GM18505 (cell line): ENCODE results near the gene YARS1.

Experiments used
- ATAC-seq: cut with Tn5 transposase; IDR thresholded peaks from one replicate; pipeline ENCODE4 v1.9.1; 2021; ENCODE audit not compliant: unreplicated experiment
- POLR2A ChIP-seq: IDR thresholded peaks from 4 replicates; pipeline ENCODE4 v1.6.1; 2011; ENCODE audit warnings: borderline replicate concordance; ENCODE audit not compliant: insufficient read depth, insufficient read length; ENCODE audit errors: extremely low read depth

Gene YARS1

DNA sequence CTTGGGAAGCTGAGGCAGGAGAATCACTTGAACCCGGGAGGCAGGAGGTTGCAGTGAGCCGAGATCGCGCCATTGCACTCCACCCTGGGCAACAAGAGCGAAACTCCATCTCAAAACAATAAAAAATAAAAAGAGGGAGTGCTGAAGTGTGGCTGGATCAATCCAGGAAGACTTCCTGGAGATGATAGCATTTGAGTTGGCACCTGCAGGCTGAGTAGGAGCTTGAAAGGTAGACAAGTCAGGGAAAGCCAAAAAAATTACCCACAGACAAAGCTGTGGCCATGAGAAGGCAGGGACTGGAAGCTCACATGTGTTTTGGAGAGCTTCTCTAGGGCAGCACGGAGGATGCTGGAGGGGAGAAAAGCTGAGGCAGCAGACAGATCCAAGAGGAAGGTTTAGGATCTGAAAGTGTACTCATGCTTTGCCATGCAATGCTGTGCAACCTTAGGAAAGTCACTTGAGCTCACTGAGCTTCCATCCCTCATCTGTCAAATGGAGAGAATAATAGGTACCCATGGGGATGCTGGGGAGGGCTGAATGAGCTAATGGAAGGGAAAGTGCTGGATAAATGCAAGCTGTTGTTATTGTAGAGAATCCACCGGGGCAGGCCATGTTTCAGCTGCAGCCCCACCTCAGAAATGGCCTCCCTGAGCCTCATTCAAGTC lies 88.6 kb downstream of the YARS1 start:
- TF ChIP-seq POLR2A = no peak
- ATAC-seq = no peak

DNA sequence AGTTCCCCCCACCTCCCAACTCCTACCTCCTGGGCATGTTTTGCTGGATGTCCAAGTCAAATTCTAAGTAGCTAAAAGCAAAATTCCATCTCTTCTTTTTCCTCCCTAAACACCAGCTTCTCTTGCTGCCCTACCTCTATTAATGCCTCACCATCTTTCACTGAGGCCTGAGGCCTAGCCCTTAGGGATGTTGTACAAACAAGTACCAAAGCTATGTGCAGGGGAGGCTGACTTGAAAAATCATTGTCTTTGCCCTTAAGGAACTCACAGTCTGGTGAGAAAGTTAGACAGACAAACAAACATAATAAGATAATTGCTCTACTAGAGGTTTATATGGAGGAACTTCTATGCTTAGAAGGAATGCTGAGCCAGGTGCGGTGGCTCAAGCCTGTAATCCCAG lies 89.3 kb downstream of the YARS1 start:
- ATAC-seq = no peak
- no peak for TF ChIP-seq POLR2A

DNA sequence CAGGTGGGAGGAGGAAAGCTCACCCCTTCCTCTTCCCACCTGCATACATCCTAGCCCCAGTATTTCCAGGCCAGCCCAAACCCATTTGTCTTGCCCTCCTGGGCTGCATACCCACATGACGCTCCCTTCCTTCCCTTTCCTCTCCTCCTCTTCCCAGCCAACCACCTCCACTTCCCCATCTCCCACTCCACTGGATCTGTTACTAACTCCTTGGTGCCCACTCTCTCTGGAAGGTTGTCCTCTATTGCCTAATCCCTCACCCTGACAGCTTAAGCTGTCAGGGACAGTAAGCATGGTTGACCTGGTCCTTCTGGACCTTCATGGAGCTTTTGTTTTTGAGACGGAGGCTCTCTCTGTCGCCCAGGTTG lies 91.6 kb downstream of the YARS1 start:
- no peak for ATAC-seq

More for the DNA sequence above, 91.6 kb downstream of the YARS1 start:
- TF ChIP-seq POLR2A = no peak
